ENCODE data around the gene SETD3.

DNA sequence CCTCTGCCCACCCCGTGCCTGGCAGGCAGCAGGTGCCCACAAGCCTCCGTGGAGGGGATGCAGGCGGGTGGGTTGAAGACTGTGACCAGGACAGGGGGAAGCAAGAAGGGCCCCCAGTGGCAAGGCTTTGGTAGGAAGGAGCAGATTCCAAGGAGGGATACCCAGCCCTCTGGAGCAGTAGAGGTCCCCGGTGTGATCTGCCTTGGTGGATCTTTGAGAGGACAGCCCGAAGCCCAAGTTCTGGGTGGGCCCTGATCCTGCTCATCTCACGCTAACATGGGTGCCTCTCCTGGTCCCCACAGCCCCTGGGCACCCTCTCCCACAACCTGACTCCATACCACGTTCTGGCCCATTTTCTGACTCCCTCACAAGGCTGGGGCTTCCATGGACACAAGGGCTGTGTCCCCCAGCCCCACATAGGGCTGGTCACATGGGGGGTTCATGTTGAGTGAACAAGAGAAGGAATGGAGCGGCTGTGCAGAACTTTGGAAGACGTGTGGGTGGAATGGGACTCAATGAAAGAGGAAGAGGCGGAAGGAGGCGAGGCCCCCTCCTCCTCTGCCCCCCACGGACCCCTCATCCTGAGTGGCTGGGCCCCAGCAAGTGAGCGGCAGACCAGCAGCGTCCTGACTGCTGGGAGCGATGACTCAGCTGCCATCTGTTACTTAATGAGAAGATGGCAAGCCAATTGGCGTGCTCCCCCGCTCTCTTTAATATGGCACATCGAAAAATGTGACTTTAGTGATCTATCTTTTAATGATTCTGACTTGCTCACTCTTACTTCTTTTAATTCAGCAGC is 131.6 kb downstream of the SETD3 start:
- TF ChIP-seq CTCF (IDR thresholded peaks at IDR 0.05) (no peak), EZH2 (IDR thresholded peaks at IDR 0.05; ENCODE audit: borderline replicate concordance, insufficient read depth, low read depth, low read length, poor library complexity, severe bottlenecking) (no peak)
